Right atrium auricular region (tissue), 2 donors: ENCODE measurements around the gene PCSK6. TPM values are rescaled to one million over a fixed set of nuclear protein-coding genes. Genes with fewer than 3 reads are reported as not detected.
"Not testable (repeated sequence)": the region's sequence is repeated elsewhere in the genome, so short reads cannot be mapped to it uniquely, and the experiment has no call there.

Experiments used
- DNase-seq: peaks from one replicate; pipeline ENCODE4 v3.0.0-alpha.2; 2019; ENCODE audit warnings: low spot score
- H3K27ac ChIP-seq, 2 donors: fragments of 200-600 bp; sonication (generic); 1 replicate in 1 of 2; 2 replicates in 1 of 2; pipeline ENCODE4 v1.5.1; 2016 to 2019
- H3K27me3 ChIP-seq, 2 donors: fragments of 200-600 bp; sonication (generic); one replicate each; pipeline versions ENCODE4 v1.5.1 to v1.6.0; 2017 to 2019
- H3K36me3 ChIP-seq: fragments of 200-600 bp; sonication (generic); one replicate; pipeline ENCODE4 v1.5.1; 2016
- H3K4me1 ChIP-seq, 2 donors: fragments of 200-600 bp; sonication (generic); one replicate each; pipeline versions ENCODE4 v1.5.1 to v1.6.0; 2017 to 2019
- H3K4me3 ChIP-seq, 2 donors: fragments of 200-600 bp; sonication (generic); 1 replicate in 1 of 2; 2 replicates in 1 of 2; pipeline ENCODE4 v1.5.1; 2017 to 2019; ENCODE audit warnings: mild to moderate bottlenecking in 1 of 2, moderate library complexity in 1 of 2
- H3K9me3 ChIP-seq, 2 donors: fragments of 200-600 bp; sonication (generic); one replicate each; pipeline ENCODE4 v1.5.1; 2019
- CTCF ChIP-seq, 2 donors: fragments of 200-600 bp; sonication (generic); IDR thresholded peaks; one replicate each; pipeline ENCODE4 v1.5.1; 2019; ENCODE audit warnings: antibody characterized with exemption in 2 of 2
- total RNA-seq, 2 donors: library from RNA; depleted of rRNA; stranded (reverse); fragments of >200 nt; gene quantifications; one replicate each; pipeline ENCODE4 v1.1.0, GENCODE V29; 2016

The PCSK6 gene
- total RNA-seq, 2 donors from 2014 or later: 14.4 to 19.9 TPM

GRCh38 chr15:101348015-101348414 lies 141.5 kb downstream of the PCSK6 start:
- H3K4me3 ChIP-seq: no peak overlapping the region
- H3K36me3 ChIP-seq: no peaks in the 10 kb centered on the region
- H3K9me3 ChIP-seq: no peaks in the 10 kb centered on the region
- H3K27ac ChIP-seq: no peak overlapping the region
- H3K4me1 ChIP-seq: peaks cover 0 to 12% of the 10 kb centered on the region in 2 donors
- no peak for TF ChIP-seq CTCF (IDR thresholded peaks at IDR 0.05)
- H3K27me3 ChIP-seq: no peaks in the 10 kb centered on the region
- no peak for DNase-seq

- Histone ChIP-seq H3K27ac (no peak overlapping the region), H3K4me1 (peaks cover 0 to 12% of the 10 kb centered on the region in 2 donors), H3K4me3 (no peak overlapping the region), H3K9me3 (no peaks in the 10 kb centered on the region), H3K27me3 (no peaks in the 10 kb centered on the region), H3K36me3 (no peaks in the 10 kb centered on the region)
- DNase-seq: no peak
- TF ChIP-seq CTCF (IDR thresholded peaks at IDR 0.05): no peak
Observed at GRCh38 chr15:101347454-101347853, 142.1 kb downstream of the PCSK6 start.

- no peak for TF ChIP-seq CTCF (IDR thresholded peaks at IDR 0.05)
- Histone ChIP-seq H3K36me3 (no peaks in the 10 kb centered on the region), H3K4me1 (peaks cover 0 to 12% of the 10 kb centered on the region in 2 donors), H3K4me3 (no peak overlapping the region), H3K27me3 (no peaks in the 10 kb centered on the region), H3K27ac (no peak overlapping the region), H3K9me3 (no peaks in the 10 kb centered on the region)
- DNase-seq: no peak
Observed at GRCh38 chr15:101346928-101347327, 142.6 kb downstream of the PCSK6 start.

GRCh38 chr15:101342056-101342455 lies 147.5 kb downstream of the PCSK6 start:
- no peaks in the 10 kb centered on the region for H3K36me3 ChIP-seq
- H3K9me3 ChIP-seq: no peaks in the 10 kb centered on the region
- TF ChIP-seq CTCF (IDR thresholded peaks at IDR 0.05): no peak
- no peak for DNase-seq
- no peak overlapping the region for H3K27ac ChIP-seq
- H3K4me3 ChIP-seq: no peak overlapping the region
- no peaks in the 10 kb centered on the region for H3K27me3 ChIP-seq
- H3K4me1 ChIP-seq: no peaks in the 10 kb centered on the region

GRCh38 chr15:101338502-101339057 lies 150.9 kb downstream of the PCSK6 start:
- Histone ChIP-seq H3K4me3 (no peak overlapping the region), H3K27ac (no peak overlapping the region), H3K9me3 (no peaks in the 10 kb centered on the region), H3K27me3 (no peaks in the 10 kb centered on the region), H3K4me1 (no peaks in the 10 kb centered on the region), H3K36me3 (no peaks in the 10 kb centered on the region)
- DNase-seq: no peak
- no peak for TF ChIP-seq CTCF (IDR thresholded peaks at IDR 0.05)

GRCh38 chr15:101337976-101338375 lies 151.5 kb downstream of the PCSK6 start:
- no peaks in the 10 kb centered on the region for H3K4me1 ChIP-seq
- H3K4me3 ChIP-seq: no peak overlapping the region
- DNase-seq: no peak
- no peak overlapping the region for H3K27ac ChIP-seq
- no peaks in the 10 kb centered on the region for H3K36me3 ChIP-seq
- TF ChIP-seq CTCF (IDR thresholded peaks at IDR 0.05): no peak
- H3K27me3 ChIP-seq: no peaks in the 10 kb centered on the region
- no peaks in the 10 kb centered on the region for H3K9me3 ChIP-seq

- DNase-seq, H3K9me3 ChIP-seq, H3K27me3 ChIP-seq, H3K36me3 ChIP-seq, H3K27ac ChIP-seq, H3K4me1 ChIP-seq, H3K4me3 ChIP-seq: not testable (repeated sequence)
Observed at GRCh38 chr15:101333907-101334789, 155.4 kb downstream of the PCSK6 start.
